A549 (cell line): ENCODE measurements around the gene RASD2. TPM values are rescaled to one million over a fixed set of nuclear protein-coding genes. Genes with fewer than 3 reads are reported as not detected.

Source experiments
- ATAC-seq, 2 experiments: fragments of 200-7000 bp in 1 of 2; fragments of >200 bp in 1 of 2; cut with Nextera tagmentation in 1 of 2; cut with Tn5 transposase in 1 of 2; 3 replicates each; pipeline versions ENCODE4 v1.8.0 to v1.9.1; 2018 to 2020; ENCODE audit warnings: mild to moderate bottlenecking in 1 of 2, moderate library complexity in 1 of 2
- CTCF ChIA-PET: fragments of 300-600 bp; sonication (Branson Sonifier 250); formaldehyde crosslinking; extraction: SDS; loops from one replicate; lab custom pipeline; 2021; ENCODE audit warnings: antibody characterized with exemption, inconsistent platforms; lab: Yijun Ruan, JAX
- POLR2A ChIA-PET: fragments of 350-600 bp; formaldehyde crosslinking; extraction: SDS; loops from one replicate; lab custom pipeline; 2021; ENCODE audit warnings: antibody characterized with exemption, inconsistent platforms; lab: Yijun Ruan, JAX
- DNase-seq, 2 experiments: peaks; one replicate each; pipeline versions ENCODE4 v3.0.0 to v3.0.0-alpha.2; 2011 to 2016; ENCODE audit warnings: low read depth in 1 of 2, low spot score in 1 of 2
- FAIRE-seq: peaks from 2 replicates; lab custom pipeline; 2011; peaks lifted over from hg19 to GRCh38; lab: Jason Lieb, UNC
- H3K27ac ChIP-seq, 2 experiments: fragments of >200 bp; sonication (Bioruptor Twin); formaldehyde crosslinking; 3 replicates each; pipeline ENCODE4 v1.5.1; 2016 to 2017
- H3K4me1 ChIP-seq: fragments of >200 bp; sonication (Bioruptor Twin); formaldehyde crosslinking; 3 replicates; pipeline ENCODE4 v1.6.1; 2016
- H3K4me2 ChIP-seq: fragments of >200 bp; sonication (Bioruptor Twin); formaldehyde crosslinking; 3 replicates; pipeline ENCODE4 v1.6.1; 2016
- H3K4me3 ChIP-seq: fragments of >200 bp; sonication (Bioruptor Twin); formaldehyde crosslinking; 3 replicates; pipeline ENCODE4 v1.5.1; 2016
- H3K9me3 ChIP-seq: fragments of >200 bp; sonication (Bioruptor Twin); formaldehyde crosslinking; 3 replicates; pipeline ENCODE4 v1.6.1; 2016
- EHMT2 ChIP-seq: fragments of 200-600 bp; sonication (generic); IDR thresholded peaks from 2 replicates; pipeline ENCODE4 v1.6.1; 2016; ENCODE audit warnings: antibody characterized with exemption, low read depth, mild to moderate bottlenecking, moderate library complexity
- ESRRA ChIP-seq: fragments of 150-350 bp; IDR thresholded peaks from 2 replicates; pipeline ENCODE4 v1.6.1; 2014; ENCODE audit warnings: mild to moderate bottlenecking, low read length, borderline replicate concordance
- FOSB ChIP-seq: fragments of 250-450 bp; sonication (Bioruptor Pico); IDR thresholded peaks from 2 replicates; pipeline ENCODE4 v1.5.0; 2020; ENCODE audit warnings: mild to moderate bottlenecking, moderate library complexity
- FOSL2 ChIP-seq, 2 experiments: fragments of 450-650 bp in 1 of 2; fragments of >200 bp in 1 of 2; sonication (Bioruptor Twin) in 1 of 2; formaldehyde crosslinking; IDR thresholded peaks; 2 replicates each; pipeline versions ENCODE4 v1.5.0 to v1.6.1; 2016 to 2020; ENCODE audit warnings: mild to moderate bottlenecking in 1 of 2, moderate library complexity in 1 of 2
- GATA3 ChIP-seq: IDR thresholded peaks from 2 replicates; pipeline ENCODE4 v1.6.1; 2012; ENCODE audit warnings: borderline replicate concordance
- HOXB13 ChIP-seq: fragments of 250-450 bp; sonication (Bioruptor Pico); IDR thresholded peaks from 2 replicates; pipeline ENCODE4 v1.5.0; 2020; ENCODE audit warnings: low read depth, mild to moderate bottlenecking, moderate library complexity
- HOXB5 ChIP-seq: fragments of 250-450 bp; sonication (Bioruptor Pico); IDR thresholded peaks from 2 replicates; pipeline ENCODE4 v1.5.0; 2020; ENCODE audit warnings: mild to moderate bottlenecking, moderate library complexity
- JUN ChIP-seq, 2 experiments: fragments of >200 bp; sonication (Bioruptor Twin); formaldehyde crosslinking; IDR thresholded peaks; 2 replicates in 1 of 2; 3 replicates in 1 of 2; pipeline ENCODE4 v1.6.1; 2016 to 2017
- JUNB ChIP-seq: fragments of >200 bp; sonication (Bioruptor Twin); formaldehyde crosslinking; IDR thresholded peaks from 2 replicates; pipeline ENCODE4 v1.6.1; 2016
- MYC ChIP-seq: IDR thresholded peaks from 2 replicates; pipeline ENCODE4 v1.6.1; 2012; ENCODE audit warnings: mild to moderate bottlenecking, inconsistent platforms, low read length, improper control_type of control experiment, borderline replicate concordance
- NPAS2 ChIP-seq: fragments of 250-450 bp; sonication (Bioruptor Pico); IDR thresholded peaks from 2 replicates; pipeline ENCODE4 v1.8.0; 2022; ENCODE audit warnings: mild to moderate bottlenecking, moderate library complexity, borderline replicate concordance
- RAD21 ChIP-seq, 2 experiments: fragments of >200 bp in 1 of 2; sonication (Bioruptor Twin) in 1 of 2; formaldehyde crosslinking in 1 of 2; IDR thresholded peaks in 1 of 2; conservative IDR thresholded peaks in 1 of 2; 2 replicates in 1 of 2; 3 replicates in 1 of 2; pipeline ENCODE4 v1.6.1; 2012 to 2018; ENCODE audit warnings: inconsistent platforms in 1 of 2
- RARB ChIP-seq: fragments of 250-450 bp; sonication (Bioruptor Pico); IDR thresholded peaks from 2 replicates; pipeline ENCODE4 v1.8.0; 2021; ENCODE audit warnings: mild to moderate bottlenecking, moderate library complexity
- SMC3 ChIP-seq: fragments of >200 bp; sonication (Bioruptor Twin); formaldehyde crosslinking; IDR thresholded peaks from 3 replicates; pipeline ENCODE4 v1.6.1; 2018; ENCODE audit warnings: inconsistent platforms
- SREBF2 ChIP-seq: fragments of 450-650 bp; IDR thresholded peaks from 2 replicates; pipeline ENCODE4 v1.6.1; 2014; ENCODE audit warnings: mild to moderate bottlenecking, moderate library complexity
- TP53 ChIP-seq: fragments of 250-450 bp; sonication (Bioruptor Pico); IDR thresholded peaks from 2 replicates; pipeline ENCODE4 v1.5.0; 2021; ENCODE audit warnings: mild to moderate bottlenecking, moderate library complexity
- ZC3H11A ChIP-seq: fragments of 450-650 bp; IDR thresholded peaks from 2 replicates; pipeline ENCODE4 v1.6.1; 2014; ENCODE audit warnings: antibody characterized with exemption, mild to moderate bottlenecking
- ZNF302 ChIP-seq: fragments of 250-450 bp; sonication (Bioruptor Pico); IDR thresholded peaks from 2 replicates; pipeline ENCODE4 v1.9.0; 2021; ENCODE audit warnings: inconsistent platforms, mild to moderate bottlenecking, moderate library complexity
- WGBS: methylation state at CpG from one replicate; pipeline ENCODE4 v1.1.6; 2017; ENCODE audit errors: missing lambda C conversion rate; 5-methylcytosine and 5-hydroxymethylcytosine counted together
- polyA plus RNA-seq, 4 experiments: library from polyadenylated mRNA; depleted of rRNA in 3 of 4; stranded (reverse); fragments of >200 nt; fragmentation: RNase III in 1 of 4; extraction: RNeasy Plus Mini Kit Qiagen cat#74134 plus additional on column Dnase treatment in 1 of 4; gene quantifications; 2 replicates in 3 of 4; 3 replicates in 1 of 4; pipeline ENCODE4 v1.2.3, GENCODE V29; 2011 to 2017
- TF ChIP-seq, protein P1 (sequence below): fragments of 150-350 bp; IDR thresholded peaks from 2 replicates; pipeline ENCODE4 v1.6.1; 2014; ENCODE audit warnings: low read depth, mild to moderate bottlenecking, low read length
- TF ChIP-seq, protein P2 (sequence below): fragments of 250-450 bp; sonication (Bioruptor Pico); IDR thresholded peaks from 2 replicates; pipeline ENCODE4 v1.5.0; 2021; ENCODE audit warnings: mild to moderate bottlenecking, moderate library complexity, borderline replicate concordance
- TF ChIP-seq, protein P3 (sequence below): fragments of 200-600 bp; sonication (generic); IDR thresholded peaks from 2 replicates; pipeline ENCODE4 v1.6.1; 2016; ENCODE audit warnings: antibody characterized with exemption, mild to moderate bottlenecking, moderate library complexity
- TF ChIP-seq, protein P4 (sequence below): IDR thresholded peaks from 2 replicates; pipeline ENCODE4 v1.6.1; 2012; ENCODE audit warnings: low read depth, borderline replicate concordance
- TF ChIP-seq, protein P5 (sequence below): fragments of 450-650 bp; IDR thresholded peaks from 2 replicates; pipeline ENCODE4 v1.6.1; 2014; ENCODE audit warnings: antibody characterized with exemption

RASD2 gene
- polyA plus RNA-seq, 2 of the 4 experiments (the other 2 are of a cell fraction), result 0.61 to 1.2 TPM

DNA sequence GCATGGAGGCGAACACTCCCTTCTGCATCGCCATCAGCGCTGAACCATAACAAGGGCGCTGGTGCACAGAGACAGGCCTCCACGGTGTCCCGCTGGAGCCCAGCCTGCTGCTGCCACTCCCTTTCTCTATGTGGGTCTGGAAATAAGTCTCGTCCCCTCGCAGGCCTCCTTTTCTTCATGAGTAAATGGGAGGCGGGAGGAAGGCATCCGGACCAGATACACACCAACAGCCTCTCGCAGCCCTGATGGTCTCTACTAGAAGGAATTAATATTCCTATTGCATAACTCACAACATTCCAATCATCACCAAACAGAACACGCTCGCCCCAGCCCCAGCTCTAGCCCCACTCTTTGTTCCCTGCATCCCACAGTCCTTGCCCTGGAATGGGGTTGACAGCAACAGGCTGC is 14.9 kb downstream of the RASD2 start:
- DNase-seq (no peak), ATAC-seq (no peak), FAIRE-seq (no peak)
- Histone ChIP-seq H3K4me2 (no peak overlapping the region), H3K27ac (no peak overlapping the region), H3K4me3 (no peak overlapping the region), H3K4me1 (no peaks in the 10 kb centered on the region), H3K9me3 (0 out of 3 replicates have a peak, but pooled peaks cover 4% of the 10 kb centered on the region)
- ChIA-PET CTCF (no interaction called here), POLR2A (no interaction called here)
- 81% methylated on average over 13 of the region's 13 CpGs for WGBS
- TF ChIP-seq HOXB13 (CRISPR knock-in tag), result no peak
- TF ChIP-seq RAD21 (conservative IDR thresholded peaks at IDR 0.05 in 1 of 2, IDR thresholded peaks at IDR 0.05 in 1 of 2), result no peak
- TF ChIP-seq MYC, result no peak
- no peak for TF ChIP-seq JUNB
- TF ChIP-seq, protein P1, sequence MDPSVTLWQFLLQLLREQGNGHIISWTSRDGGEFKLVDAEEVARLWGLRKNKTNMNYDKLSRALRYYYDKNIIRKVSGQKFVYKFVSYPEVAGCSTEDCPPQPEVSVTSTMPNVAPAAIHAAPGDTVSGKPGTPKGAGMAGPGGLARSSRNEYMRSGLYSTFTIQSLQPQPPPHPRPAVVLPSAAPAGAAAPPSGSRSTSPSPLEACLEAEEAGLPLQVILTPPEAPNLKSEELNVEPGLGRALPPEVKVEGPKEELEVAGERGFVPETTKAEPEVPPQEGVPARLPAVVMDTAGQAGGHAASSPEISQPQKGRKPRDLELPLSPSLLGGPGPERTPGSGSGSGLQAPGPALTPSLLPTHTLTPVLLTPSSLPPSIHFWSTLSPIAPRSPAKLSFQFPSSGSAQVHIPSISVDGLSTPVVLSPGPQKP, result no peak
- no peak for TF ChIP-seq GATA3
- TF ChIP-seq SMC3, result no peak
- TF ChIP-seq, protein P2, sequence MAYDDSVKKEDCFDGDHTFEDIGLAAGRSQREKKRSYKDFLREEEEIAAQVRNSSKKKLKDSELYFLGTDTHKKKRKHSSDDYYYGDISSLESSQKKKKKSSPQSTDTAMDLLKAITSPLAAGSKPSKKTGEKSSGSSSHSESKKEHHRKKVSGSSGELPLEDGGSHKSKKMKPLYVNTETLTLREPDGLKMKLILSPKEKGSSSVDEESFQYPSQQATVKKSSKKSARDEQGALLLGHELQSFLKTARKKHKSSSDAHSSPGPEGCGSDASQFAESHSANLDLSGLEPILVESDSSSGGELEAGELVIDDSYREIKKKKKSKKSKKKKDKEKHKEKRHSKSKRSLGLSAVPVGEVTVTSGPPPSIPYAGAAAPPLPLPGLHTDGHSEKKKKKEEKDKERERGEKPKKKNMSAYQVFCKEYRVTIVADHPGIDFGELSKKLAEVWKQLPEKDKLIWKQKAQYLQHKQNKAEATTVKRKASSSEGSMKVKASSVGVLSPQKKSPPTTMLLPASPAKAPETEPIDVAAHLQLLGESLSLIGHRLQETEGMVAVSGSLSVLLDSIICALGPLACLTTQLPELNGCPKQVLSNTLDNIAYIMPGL (CRISPR knock-in tag), result no peak
- TF ChIP-seq ZNF302 (CRISPR knock-in tag), result no peak
- no peak for TF ChIP-seq FOSB (CRISPR knock-in tag)

DNA sequence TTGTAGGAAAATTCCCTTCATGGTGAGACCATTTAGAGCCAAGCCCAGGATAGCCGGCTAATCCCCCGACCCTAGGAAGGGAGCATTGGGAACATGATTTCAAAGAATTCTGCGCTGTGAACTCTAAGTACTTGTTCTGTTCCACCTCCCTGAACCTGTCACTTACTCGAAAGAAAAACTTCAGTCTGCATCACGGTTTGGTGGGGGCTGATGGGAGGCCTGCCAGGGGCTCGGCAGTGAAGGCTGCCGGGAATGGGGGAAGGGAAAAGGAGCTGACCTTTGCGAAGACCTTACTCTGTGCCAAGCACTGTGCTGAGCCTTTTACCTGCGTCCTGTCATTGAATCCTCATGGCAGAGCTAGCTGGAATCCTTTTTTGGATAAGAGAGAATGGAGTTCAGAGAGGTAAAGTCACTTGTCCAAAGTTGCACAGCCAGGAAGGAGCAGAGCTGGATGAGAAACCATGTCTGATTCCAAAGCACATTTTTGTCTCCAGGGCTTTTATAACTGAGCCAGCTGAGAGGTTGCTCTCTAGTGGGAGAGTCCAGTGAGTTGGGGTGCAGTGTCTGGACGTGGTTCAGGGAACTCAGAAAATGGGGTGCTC is 15.4 kb downstream of the RASD2 start:
- 65% methylated on average over 10 of the region's 10 CpGs for WGBS
- no peaks in the 10 kb centered on the region for H3K4me1 ChIP-seq
- no peak overlapping the region for H3K4me3 ChIP-seq
- 0 out of 3 replicates have a peak, but pooled peaks cover 4% of the 10 kb centered on the region for H3K9me3 ChIP-seq
- ChIA-PET POLR2A (no interaction called here), CTCF (interaction anchor here (1.1 kb wide), 1 partner anchor 8 kb away, joined by 3 read pairs; no protein-coding TSS in a partner anchor)
- ATAC-seq (no peak), FAIRE-seq (no peak), DNase-seq (no peak)
- H3K27ac ChIP-seq, result no peak overlapping the region
- H3K4me2 ChIP-seq, result no peak overlapping the region
- TF ChIP-seq SREBF2 (no peak), EHMT2 (no peak), NPAS2 (no peak), ESRRA (no peak), RARB (CRISPR knock-in tag) (no peak), HOXB5 (no peak), ZC3H11A (no peak), FOSB (CRISPR knock-in tag) (no peak), FOSL2 (IDR thresholded peaks at IDR 0.05) (no peak), FOSL2 (CRISPR knock-in tag; IDR thresholded peaks at IDR 0.05) (no peak), TP53 (CRISPR knock-in tag) (no peak), SMC3 (no peak), ZNF302 (CRISPR knock-in tag) (no peak), JUN (IDR thresholded peaks at IDR 0.05) (no peak)
- TF ChIP-seq, protein P3, sequence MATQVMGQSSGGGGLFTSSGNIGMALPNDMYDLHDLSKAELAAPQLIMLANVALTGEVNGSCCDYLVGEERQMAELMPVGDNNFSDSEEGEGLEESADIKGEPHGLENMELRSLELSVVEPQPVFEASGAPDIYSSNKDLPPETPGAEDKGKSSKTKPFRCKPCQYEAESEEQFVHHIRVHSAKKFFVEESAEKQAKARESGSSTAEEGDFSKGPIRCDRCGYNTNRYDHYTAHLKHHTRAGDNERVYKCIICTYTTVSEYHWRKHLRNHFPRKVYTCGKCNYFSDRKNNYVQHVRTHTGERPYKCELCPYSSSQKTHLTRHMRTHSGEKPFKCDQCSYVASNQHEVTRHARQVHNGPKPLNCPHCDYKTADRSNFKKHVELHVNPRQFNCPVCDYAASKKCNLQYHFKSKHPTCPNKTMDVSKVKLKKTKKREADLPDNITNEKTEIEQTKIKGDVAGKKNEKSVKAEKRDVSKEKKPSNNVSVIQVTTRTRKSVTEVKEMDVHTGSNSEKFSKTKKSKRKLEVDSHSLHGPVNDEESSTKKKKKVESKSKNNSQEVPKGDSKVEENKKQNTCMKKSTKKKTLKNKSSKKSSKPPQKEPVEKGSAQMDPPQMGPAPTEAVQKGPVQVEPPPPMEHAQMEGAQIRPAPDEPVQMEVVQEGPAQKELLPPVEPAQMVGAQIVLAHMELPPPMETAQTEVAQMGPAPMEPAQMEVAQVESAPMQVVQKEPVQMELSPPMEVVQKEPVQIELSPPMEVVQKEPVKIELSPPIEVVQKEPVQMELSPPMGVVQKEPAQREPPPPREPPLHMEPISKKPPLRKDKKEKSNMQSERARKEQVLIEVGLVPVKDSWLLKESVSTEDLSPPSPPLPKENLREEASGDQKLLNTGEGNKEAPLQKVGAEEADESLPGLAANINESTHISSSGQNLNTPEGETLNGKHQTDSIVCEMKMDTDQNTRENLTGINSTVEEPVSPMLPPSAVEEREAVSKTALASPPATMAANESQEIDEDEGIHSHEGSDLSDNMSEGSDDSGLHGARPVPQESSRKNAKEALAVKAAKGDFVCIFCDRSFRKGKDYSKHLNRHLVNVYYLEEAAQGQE, result no peak
- TF ChIP-seq, protein P4, sequence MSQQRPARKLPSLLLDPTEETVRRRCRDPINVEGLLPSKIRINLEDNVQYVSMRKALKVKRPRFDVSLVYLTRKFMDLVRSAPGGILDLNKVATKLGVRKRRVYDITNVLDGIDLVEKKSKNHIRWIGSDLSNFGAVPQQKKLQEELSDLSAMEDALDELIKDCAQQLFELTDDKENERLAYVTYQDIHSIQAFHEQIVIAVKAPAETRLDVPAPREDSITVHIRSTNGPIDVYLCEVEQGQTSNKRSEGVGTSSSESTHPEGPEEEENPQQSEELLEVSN, result no peak
- TF ChIP-seq, protein P5, sequence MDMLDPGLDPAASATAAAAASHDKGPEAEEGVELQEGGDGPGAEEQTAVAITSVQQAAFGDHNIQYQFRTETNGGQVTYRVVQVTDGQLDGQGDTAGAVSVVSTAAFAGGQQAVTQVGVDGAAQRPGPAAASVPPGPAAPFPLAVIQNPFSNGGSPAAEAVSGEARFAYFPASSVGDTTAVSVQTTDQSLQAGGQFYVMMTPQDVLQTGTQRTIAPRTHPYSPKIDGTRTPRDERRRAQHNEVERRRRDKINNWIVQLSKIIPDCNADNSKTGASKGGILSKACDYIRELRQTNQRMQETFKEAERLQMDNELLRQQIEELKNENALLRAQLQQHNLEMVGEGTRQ, result no peak
